GM12892 (cell line): ENCODE measurements around the gene IP6K3.

Experiments used
- POLR2A ChIP-seq: IDR thresholded peaks from 2 replicates; pipeline ENCODE4 v1.6.1; 2011; ENCODE audit warnings: low read depth, low read length, control low read depth
- POLR2AphosphoS5 ChIP-seq: IDR thresholded peaks from 2 replicates; pipeline ENCODE4 v1.6.1; 2011; ENCODE audit warnings: low read depth, low read length, control low read depth
- TAF1 ChIP-seq: IDR thresholded peaks from 2 replicates; pipeline ENCODE4 v1.6.1; 2011; ENCODE audit warnings: low read depth, mild to moderate bottlenecking, control low read depth, low read length, borderline replicate concordance

- TF ChIP-seq POLR2A (no peak), TAF1 (no peak), POLR2AphosphoS5 (no peak)
Observed at GRCh38 chr6:33717934-33718455, 28.7 kb downstream of the IP6K3 start.
